Fibroblast of skin of scalp (primary cell): ENCODE measurements around the gene ADGRE3.
"Not testable (repeated sequence)": the region's sequence is repeated elsewhere in the genome, so short reads cannot be mapped to it uniquely, and the experiment has no call there.

Experiments used
- DNase-seq: peaks from one replicate; pipeline ENCODE4 v3.0.0-alpha.2; 2013

Gene ADGRE3

GRCh38 chr19:14661372-14661924, 13.2 kb downstream of the ADGRE3 start:
- no peak for DNase-seq

GRCh38 chr19:14659874-14660489, 14.7 kb downstream of the ADGRE3 start:
- no peak for DNase-seq

GRCh38 chr19:14655726-14656125, 18.9 kb downstream of the ADGRE3 start:
- DNase-seq: no peak

GRCh38 chr19:14654786-14655560, 19.7 kb downstream of the ADGRE3 start:
- no peak for DNase-seq

- no peak for DNase-seq
Measured at GRCh38 chr19:14650161-14650560, 24.5 kb downstream of the ADGRE3 start.

GRCh38 chr19:14649020-14649419, 25.6 kb downstream of the ADGRE3 start:
- DNase-seq: no peak

GRCh38 chr19:14648506-14648905, 26.1 kb downstream of the ADGRE3 start:
- no peak for DNase-seq

GRCh38 chr19:14639536-14640277, 34.9 kb downstream of the ADGRE3 start:
- DNase-seq: no peak

- DNase-seq: no peak
Measured at GRCh38 chr19:14632286-14632685, 42.4 kb downstream of the ADGRE3 start.

GRCh38 chr19:14629557-14629956, 45.1 kb downstream of the ADGRE3 start:
- DNase-seq: no peak

GRCh38 chr19:14624491-14624890, 50.2 kb downstream of the ADGRE3 start:
- not testable (repeated sequence) for DNase-seq

- DNase-seq: no peak
Measured at GRCh38 chr19:14619404-14619803, 55.2 kb downstream of the ADGRE3 start.

- no peak for DNase-seq
Measured at GRCh38 chr19:14616407-14616806, 58.2 kb downstream of the ADGRE3 start.

GRCh38 chr19:14615623-14616022, 59.0 kb downstream of the ADGRE3 start:
- no peak for DNase-seq

- no peak for DNase-seq
Measured at GRCh38 chr19:14614099-14614412, 60.6 kb downstream of the ADGRE3 start.

- DNase-seq: not testable (repeated sequence)
Measured at GRCh38 chr19:14613399-14614098, 61.1 kb downstream of the ADGRE3 start.

GRCh38 chr19:14612657-14613056, 62.0 kb downstream of the ADGRE3 start:
- DNase-seq: no peak

GRCh38 chr19:14612242-14612641, 62.4 kb downstream of the ADGRE3 start:
- not testable (repeated sequence) for DNase-seq

GRCh38 chr19:14611051-14611450, 63.6 kb downstream of the ADGRE3 start:
- DNase-seq: no peak

GRCh38 chr19:14606627-14607026, 68.0 kb downstream of the ADGRE3 start:
- DNase-seq: no peak

GRCh38 chr19:14603990-14604387, 70.7 kb downstream of the ADGRE3 start:
- DNase-seq: no peak

- DNase-seq: no peak
Measured at GRCh38 chr19:14599548-14600147, 75.0 kb downstream of the ADGRE3 start.
